GM12865 (cell line): Measurements from ENCODE around the gene CLNK.

Experiments used
- DNase-seq: peaks from one replicate; pipeline ENCODE4 v3.0.0; 2010; ENCODE audit warnings: low read depth
- H3K4me3 ChIP-seq: 2 replicates; pipeline ENCODE4 v1.5.1; 2011; ENCODE audit warnings: mild to moderate bottlenecking, low read depth, low read length, control low read depth
- CTCF ChIP-seq: IDR thresholded peaks from 2 replicates; pipeline ENCODE4 v1.5.1; 2011; ENCODE audit warnings: low read length, control low read depth, low read depth, inconsistent platforms; ENCODE audit not compliant: insufficient read depth; ENCODE audit errors: missing control alignments

CLNK gene

GRCh38 chr4:10437735-10438134 lies 246.8 kb downstream of the CLNK start:
- no peak overlapping the region for H3K4me3 ChIP-seq
- no peak for DNase-seq
- TF ChIP-seq CTCF = no peak
